Retinal pigment epithelial cell (primary cell): ENCODE data around the gene DNAJC11.

ENCODE experiments used
- DNase-seq: peaks from one replicate; pipeline ENCODE4 v3.0.0-alpha.2; 2010; ENCODE audit warnings: low read depth
- H3K4me3 ChIP-seq: 2 replicates; pipeline ENCODE4 v1.5.1; 2011; ENCODE audit warnings: mild to moderate bottlenecking, low read length, control low read depth, moderate library complexity
- TF ChIP-seq, protein P1 (sequence below): conservative IDR thresholded peaks from 2 replicates; pipeline ENCODE4 v1.5.1; 2011; ENCODE audit warnings: low read depth, low read length, control low read depth, inconsistent platforms

DNAJC11 gene

GRCh38 chr1:6599141-6599975 is 102.3 kb downstream of the DNAJC11 start:
- peak overlapping the region; percentile 94 for H3K4me3 ChIP-seq
- TF ChIP-seq, protein P1, sequence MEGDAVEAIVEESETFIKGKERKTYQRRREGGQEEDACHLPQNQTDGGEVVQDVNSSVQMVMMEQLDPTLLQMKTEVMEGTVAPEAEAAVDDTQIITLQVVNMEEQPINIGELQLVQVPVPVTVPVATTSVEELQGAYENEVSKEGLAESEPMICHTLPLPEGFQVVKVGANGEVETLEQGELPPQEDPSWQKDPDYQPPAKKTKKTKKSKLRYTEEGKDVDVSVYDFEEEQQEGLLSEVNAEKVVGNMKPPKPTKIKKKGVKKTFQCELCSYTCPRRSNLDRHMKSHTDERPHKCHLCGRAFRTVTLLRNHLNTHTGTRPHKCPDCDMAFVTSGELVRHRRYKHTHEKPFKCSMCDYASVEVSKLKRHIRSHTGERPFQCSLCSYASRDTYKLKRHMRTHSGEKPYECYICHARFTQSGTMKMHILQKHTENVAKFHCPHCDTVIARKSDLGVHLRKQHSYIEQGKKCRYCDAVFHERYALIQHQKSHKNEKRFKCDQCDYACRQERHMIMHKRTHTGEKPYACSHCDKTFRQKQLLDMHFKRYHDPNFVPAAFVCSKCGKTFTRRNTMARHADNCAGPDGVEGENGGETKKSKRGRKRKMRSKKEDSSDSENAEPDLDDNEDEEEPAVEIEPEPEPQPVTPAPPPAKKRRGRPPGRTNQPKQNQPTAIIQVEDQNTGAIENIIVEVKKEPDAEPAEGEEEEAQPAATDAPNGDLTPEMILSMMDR = no peak
- no peak for DNase-seq

GRCh38 chr1:6597777-6598131 is 103.9 kb downstream of the DNAJC11 start:
- TF ChIP-seq, protein P1 = no peak
- no peak overlapping the region for H3K4me3 ChIP-seq
- DNase-seq = no peak

DNA sequence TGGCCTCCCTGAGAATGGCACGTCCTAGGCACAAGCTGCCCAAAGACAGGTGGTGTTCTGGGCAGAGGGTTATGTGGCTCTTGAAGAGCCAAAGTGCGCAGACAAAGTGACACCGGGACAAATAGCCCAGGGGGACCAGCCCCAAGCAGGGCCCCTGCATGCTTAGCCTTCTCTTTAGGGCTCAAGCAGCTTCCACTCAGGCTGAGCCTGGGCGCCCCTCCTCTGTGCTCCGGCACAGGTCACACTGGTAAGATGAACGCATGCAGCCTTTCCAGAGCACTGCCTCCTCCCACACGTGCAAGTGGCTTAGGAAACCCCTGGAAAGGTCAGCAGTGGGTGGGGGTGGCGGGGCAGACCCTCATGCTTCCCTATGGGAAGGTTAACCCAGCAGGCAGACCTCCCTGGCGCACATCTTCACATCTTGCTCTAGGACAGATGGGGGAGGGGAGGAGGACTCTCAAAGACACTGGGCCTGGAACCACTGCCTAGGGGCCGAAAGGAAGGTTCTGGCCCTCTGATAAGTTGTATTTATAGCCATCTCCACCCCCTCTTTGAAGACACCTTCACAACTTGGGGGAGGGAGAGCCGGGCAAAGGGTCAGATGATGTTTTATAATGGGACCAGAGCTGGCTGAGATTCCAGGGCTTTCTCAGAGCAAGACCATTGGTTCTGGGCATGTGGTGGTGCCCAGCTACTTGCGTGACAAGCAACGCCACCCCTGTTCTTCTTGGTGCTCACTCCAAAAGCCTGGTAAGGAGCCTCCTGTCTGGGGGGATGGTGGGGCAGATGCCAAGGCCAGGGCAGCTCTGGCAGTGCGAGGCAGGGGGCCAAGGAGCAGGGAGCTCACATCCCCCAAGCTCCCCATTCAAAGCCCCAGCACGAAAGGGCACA is 104.5 kb downstream of the DNAJC11 start:
- TF ChIP-seq, protein P1 = no peak
- H3K4me3 ChIP-seq = no peak overlapping the region
- no peak for DNase-seq

DNA sequence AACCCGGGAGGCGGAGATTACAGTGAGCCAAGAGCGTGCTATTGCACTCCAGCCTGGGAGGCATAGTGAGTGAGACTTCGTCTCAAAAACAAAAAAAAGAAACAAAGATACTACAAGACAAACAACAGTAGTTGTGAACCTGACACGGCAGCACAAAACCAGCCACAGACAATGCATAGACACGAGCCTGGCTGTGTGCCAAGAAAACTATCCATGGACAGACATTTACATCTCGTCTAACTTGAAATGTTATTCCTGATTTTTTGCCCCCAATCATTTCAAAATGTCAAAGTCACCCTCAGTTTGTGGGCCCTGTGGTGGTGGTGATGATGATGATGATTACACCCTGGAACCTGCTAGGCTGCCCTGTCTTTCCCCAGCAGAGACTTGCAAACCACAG is 105.3 kb downstream of the DNAJC11 start:
- no peak for DNase-seq
- TF ChIP-seq, protein P1 = no peak
- no peak overlapping the region for H3K4me3 ChIP-seq

DNA sequence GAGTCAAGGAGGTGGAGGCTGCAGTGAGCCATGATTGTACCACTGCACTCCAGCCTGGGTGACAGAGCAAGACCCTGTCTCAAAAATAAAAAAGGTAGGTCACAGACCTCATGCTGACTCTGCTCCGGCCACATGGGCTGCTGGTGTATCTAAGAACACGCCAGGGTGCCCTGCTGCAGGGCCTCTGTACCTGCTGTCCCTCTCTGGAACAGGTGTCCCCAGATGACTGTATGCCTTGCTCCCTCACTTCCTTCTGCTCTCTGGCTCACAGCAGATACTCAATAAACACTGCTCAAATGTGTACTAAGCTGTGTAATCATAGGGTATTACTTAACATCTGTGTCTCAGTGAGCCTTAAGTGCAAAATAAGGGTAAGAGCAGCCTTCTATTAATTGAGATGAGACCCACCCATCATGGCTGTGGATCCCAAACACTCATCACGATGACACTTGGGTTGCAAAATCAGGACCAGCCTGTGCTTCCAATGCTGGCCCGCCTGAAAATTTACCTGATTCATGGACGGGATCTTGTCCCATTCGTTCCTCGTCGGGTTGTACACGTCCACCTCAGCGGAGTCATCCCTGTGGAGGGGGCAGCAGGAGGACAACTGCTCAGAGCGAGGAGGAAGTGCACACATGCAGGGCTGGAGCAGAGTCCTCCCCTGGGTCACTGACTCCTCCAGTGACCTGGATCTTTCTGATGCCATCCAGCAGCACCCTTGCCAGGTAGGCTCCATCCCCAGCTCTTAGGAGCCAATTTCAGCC is 106.5 kb downstream of the DNAJC11 start:
- DNase-seq = no peak
- TF ChIP-seq, protein P1 = no peak
- H3K4me3 ChIP-seq = no peak overlapping the region

GRCh38 chr1:6593810-6594209 is 107.8 kb downstream of the DNAJC11 start:
- TF ChIP-seq, protein P1 = no peak
- H3K4me3 ChIP-seq = no peak overlapping the region

More at GRCh38 chr1:6593810-6594209, 107.8 kb downstream of the DNAJC11 start:
- DNase-seq = no peak
